Spleen (tissue), 7 donors: ENCODE measurements around the gene JCAD.

ENCODE experiments used
- CTCF ChIP-seq, 11 experiments: fragments of 200-600 bp in 7 of 11; fragments of 450-650 bp in 4 of 11; sonication (generic) in 4 of 11; IDR thresholded peaks in 8 of 11; conservative IDR thresholded peaks in 3 of 11; 1 replicate in 7 of 11; 2 replicates in 4 of 11; pipeline versions ENCODE4 v1.4.0 to v1.8.0; 2016 to 2021; ENCODE audit warnings: antibody characterized with exemption in 11 of 11, inconsistent platforms in 4 of 11, mild to moderate bottlenecking in 1 of 11
- POLR2AphosphoS5 ChIP-seq, 3 donors: sonication (generic); formaldehyde crosslinking; IDR thresholded peaks; one replicate each; pipeline ENCODE4 v1.5.1; 2017; ENCODE audit warnings: antibody characterized with exemption in 3 of 3
- donor health status: DM: no; HTN: no; CAD: no; lungs with moderate emphysema.
- donor health status: DM: no; HTN: no; CAD: no.
- donor health status: DM: no; HTN: no; CAD: no.

DNA sequence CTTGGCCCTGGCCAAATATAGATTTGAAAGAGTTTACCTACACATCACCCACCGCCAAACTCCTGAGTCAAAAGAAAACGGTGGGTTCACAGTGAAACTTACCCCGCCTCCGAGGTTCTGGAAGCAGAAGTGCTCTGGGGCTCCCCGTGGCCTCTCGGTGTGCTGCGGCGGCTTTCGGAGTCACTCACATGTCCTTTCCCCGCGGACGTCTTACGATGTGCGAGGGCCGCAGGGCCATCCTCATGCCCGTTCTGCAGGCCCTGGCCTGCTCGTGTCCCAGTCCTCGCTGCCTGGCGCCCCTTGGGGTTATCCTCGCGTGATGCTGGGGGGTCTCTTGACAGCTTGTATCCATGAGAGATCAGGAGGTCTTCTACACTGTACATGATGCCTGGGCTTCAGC, 12.0 kb downstream of the JCAD start:
- TF ChIP-seq CTCF (IDR thresholded peaks at IDR 0.05 in 8 of 11, conservative IDR thresholded peaks at IDR 0.05 in 3 of 11) (no peak), POLR2AphosphoS5 (IDR thresholded peaks at IDR 0.05) (no peak)
